HEK293 (cell line): ENCODE results near the gene TRIM8.

Source experiments
- GLI2 ChIP-seq: fragments of 450-650 bp; formaldehyde crosslinking; IDR thresholded peaks from 2 replicates; pipeline ENCODE4; 2017; ENCODE audit warnings: missing biosample characterization, missing genetic modification characterization, low read depth, borderline replicate concordance
- HOXC10 ChIP-seq: sonication (generic); formaldehyde crosslinking; IDR thresholded peaks from 2 replicates; pipeline ENCODE4 v1.8.1; 2023; ENCODE audit warnings: mild to moderate bottlenecking, missing genetic modification reagents
- KLF1 ChIP-seq: fragments of 450-650 bp; formaldehyde crosslinking; IDR thresholded peaks from 2 replicates; pipeline ENCODE4 v1.5.1; 2016; ENCODE audit warnings: missing biosample characterization, missing genetic modification characterization
- KLF16 ChIP-seq: fragments of 450-650 bp; formaldehyde crosslinking; IDR thresholded peaks from 2 replicates; pipeline ENCODE4 v1.5.1; 2017; ENCODE audit warnings: missing biosample characterization, missing genetic modification characterization
- OVOL3 ChIP-seq: fragments of 450-650 bp; formaldehyde crosslinking; IDR thresholded peaks from 2 replicates; pipeline ENCODE4 v1.5.1; 2016; ENCODE audit warnings: missing biosample characterization, missing genetic modification characterization
- PRDM1 ChIP-seq: fragments of 450-650 bp; formaldehyde crosslinking; IDR thresholded peaks from 2 replicates; pipeline ENCODE4; 2016; ENCODE audit warnings: missing biosample characterization, missing genetic modification characterization
- RBAK ChIP-seq: fragments of 450-650 bp; formaldehyde crosslinking; IDR thresholded peaks from 2 replicates; pipeline ENCODE4 v1.5.1; 2016; ENCODE audit warnings: missing biosample characterization, missing genetic modification characterization
- ZBTB1 ChIP-seq: fragments of 450-650 bp; formaldehyde crosslinking; IDR thresholded peaks from 2 replicates; pipeline ENCODE4 v1.5.1; 2016; ENCODE audit warnings: missing biosample characterization, missing genetic modification characterization
- ZEB2 ChIP-seq: fragments of 450-650 bp; formaldehyde crosslinking; IDR thresholded peaks from 2 replicates; pipeline ENCODE4 v1.5.1; 2016; ENCODE audit warnings: missing biosample characterization, missing genetic modification characterization
- ZFP41 ChIP-seq: fragments of 450-650 bp; formaldehyde crosslinking; IDR thresholded peaks from 2 replicates; pipeline ENCODE4 v1.5.1; 2016; ENCODE audit warnings: missing biosample characterization, missing genetic modification characterization, borderline replicate concordance
- ZNF114 ChIP-seq: fragments of 450-650 bp; formaldehyde crosslinking; IDR thresholded peaks from 2 replicates; pipeline ENCODE4 v1.5.0; 2017; ENCODE audit warnings: missing biosample characterization, missing genetic modification characterization
- ZNF133 ChIP-seq: fragments of 450-650 bp; formaldehyde crosslinking; IDR thresholded peaks from 2 replicates; pipeline ENCODE4 v1.5.1; 2016; ENCODE audit warnings: missing biosample characterization, missing genetic modification characterization
- ZNF140 ChIP-seq: fragments of 450-650 bp; formaldehyde crosslinking; IDR thresholded peaks from 2 replicates; pipeline ENCODE4 v1.5.1; 2016; ENCODE audit warnings: missing biosample characterization, missing genetic modification characterization
- ZNF146 ChIP-seq: fragments of 450-650 bp; formaldehyde crosslinking; IDR thresholded peaks from 2 replicates; pipeline ENCODE4 v1.5.1; 2016; ENCODE audit warnings: missing biosample characterization, missing genetic modification characterization
- ZNF214 ChIP-seq: fragments of 450-650 bp; formaldehyde crosslinking; IDR thresholded peaks from 2 replicates; pipeline ENCODE4 v1.5.1; 2017; ENCODE audit warnings: missing biosample characterization, mild to moderate bottlenecking, missing genetic modification characterization, borderline replicate concordance
- ZNF221 ChIP-seq: fragments of 450-650 bp; formaldehyde crosslinking; IDR thresholded peaks from 2 replicates; pipeline ENCODE4 v1.5.1; 2017; ENCODE audit warnings: missing biosample characterization, missing genetic modification characterization, borderline replicate concordance
- ZNF23 ChIP-seq: fragments of 450-650 bp; formaldehyde crosslinking; IDR thresholded peaks from 2 replicates; pipeline ENCODE4 v1.5.1; 2016; ENCODE audit warnings: missing biosample characterization, missing genetic modification characterization, borderline replicate concordance
- ZNF266 ChIP-seq: fragments of 450-650 bp; formaldehyde crosslinking; IDR thresholded peaks from 2 replicates; pipeline ENCODE4 v1.5.1; 2016; ENCODE audit warnings: missing biosample characterization, missing genetic modification characterization, low read depth
- ZNF274 ChIP-seq, 2 experiments: fragments of 200-500 bp in 1 of 2; fragments of 450-650 bp in 1 of 2; sonication (Bioruptor generic) in 1 of 2; formaldehyde crosslinking in 1 of 2; IDR thresholded peaks; 2 replicates each; pipeline versions ENCODE4 v1.5.1 to v1.6.1; 2014 to 2016; ENCODE audit warnings: borderline replicate concordance in 1 of 2, inconsistent platforms in 1 of 2, low read length in 1 of 2, missing biosample characterization in 1 of 2, missing genetic modification characterization in 1 of 2
- ZNF404 ChIP-seq: fragments of 450-650 bp; formaldehyde crosslinking; IDR thresholded peaks from 2 replicates; pipeline ENCODE4 v1.5.1; 2017; ENCODE audit warnings: missing biosample characterization, missing genetic modification characterization
- ZNF514 ChIP-seq: fragments of 450-650 bp; formaldehyde crosslinking; IDR thresholded peaks from 2 replicates; pipeline ENCODE4 v1.5.1; 2016; ENCODE audit warnings: missing biosample characterization, missing genetic modification characterization
- ZNF521 ChIP-seq: fragments of 450-650 bp; formaldehyde crosslinking; IDR thresholded peaks from 2 replicates; pipeline ENCODE4 v1.5.1; 2017; ENCODE audit warnings: missing biosample characterization, mild to moderate bottlenecking, missing genetic modification characterization
- ZNF529 ChIP-seq: fragments of 450-650 bp; formaldehyde crosslinking; IDR thresholded peaks from 2 replicates; pipeline ENCODE4 v1.5.1; 2017; ENCODE audit warnings: missing genetic modification characterization, missing biosample characterization; ENCODE audit not compliant: insufficient replicate concordance
- ZNF548 ChIP-seq: fragments of 450-650 bp; formaldehyde crosslinking; IDR thresholded peaks from 2 replicates; pipeline ENCODE4 v1.5.1; 2016; ENCODE audit warnings: missing biosample characterization, missing genetic modification characterization
- ZNF555 ChIP-seq: fragments of 450-650 bp; formaldehyde crosslinking; conservative IDR thresholded peaks from 2 replicates; pipeline ENCODE4 v1.5.1; 2017; ENCODE audit warnings: missing biosample characterization, mild to moderate bottlenecking, missing genetic modification characterization, inconsistent platforms
- ZNF664 ChIP-seq: fragments of 450-650 bp; formaldehyde crosslinking; IDR thresholded peaks from 2 replicates; pipeline ENCODE4 v1.5.1; 2016; ENCODE audit warnings: missing biosample characterization, missing genetic modification characterization
- ZNF692 ChIP-seq: fragments of 450-650 bp; formaldehyde crosslinking; IDR thresholded peaks from 2 replicates; pipeline ENCODE4 v1.5.1; 2016; ENCODE audit warnings: missing biosample characterization, missing genetic modification characterization
- ZNF707 ChIP-seq: fragments of 450-650 bp; formaldehyde crosslinking; IDR thresholded peaks from 2 replicates; pipeline ENCODE4 v1.5.1; 2016; ENCODE audit warnings: missing biosample characterization, missing genetic modification characterization
- ZNF785 ChIP-seq: fragments of 450-650 bp; formaldehyde crosslinking; IDR thresholded peaks from 2 replicates; pipeline ENCODE4 v1.5.1; 2016; ENCODE audit warnings: missing biosample characterization, missing genetic modification characterization
- ZSCAN23 ChIP-seq: fragments of 450-650 bp; formaldehyde crosslinking; IDR thresholded peaks from 2 replicates; pipeline ENCODE4 v1.5.1; 2016; ENCODE audit warnings: missing biosample characterization, missing genetic modification characterization
- TF ChIP-seq, protein P1 (sequence below): fragments of 450-650 bp; formaldehyde crosslinking; IDR thresholded peaks from 2 replicates; pipeline ENCODE4 v1.5.1; 2016; ENCODE audit warnings: missing biosample characterization, missing genetic modification characterization
- TF ChIP-seq, protein P2 (sequence below): fragments of 450-650 bp; formaldehyde crosslinking; IDR thresholded peaks from 2 replicates; pipeline ENCODE4 v1.5.1; 2017; ENCODE audit warnings: missing biosample characterization, missing genetic modification characterization
- TF ChIP-seq, protein P3 (sequence below): fragments of 450-650 bp; formaldehyde crosslinking; IDR thresholded peaks from 2 replicates; pipeline ENCODE4 v1.5.1; 2016; ENCODE audit warnings: missing biosample characterization, missing genetic modification characterization

TRIM8 gene

DNA sequence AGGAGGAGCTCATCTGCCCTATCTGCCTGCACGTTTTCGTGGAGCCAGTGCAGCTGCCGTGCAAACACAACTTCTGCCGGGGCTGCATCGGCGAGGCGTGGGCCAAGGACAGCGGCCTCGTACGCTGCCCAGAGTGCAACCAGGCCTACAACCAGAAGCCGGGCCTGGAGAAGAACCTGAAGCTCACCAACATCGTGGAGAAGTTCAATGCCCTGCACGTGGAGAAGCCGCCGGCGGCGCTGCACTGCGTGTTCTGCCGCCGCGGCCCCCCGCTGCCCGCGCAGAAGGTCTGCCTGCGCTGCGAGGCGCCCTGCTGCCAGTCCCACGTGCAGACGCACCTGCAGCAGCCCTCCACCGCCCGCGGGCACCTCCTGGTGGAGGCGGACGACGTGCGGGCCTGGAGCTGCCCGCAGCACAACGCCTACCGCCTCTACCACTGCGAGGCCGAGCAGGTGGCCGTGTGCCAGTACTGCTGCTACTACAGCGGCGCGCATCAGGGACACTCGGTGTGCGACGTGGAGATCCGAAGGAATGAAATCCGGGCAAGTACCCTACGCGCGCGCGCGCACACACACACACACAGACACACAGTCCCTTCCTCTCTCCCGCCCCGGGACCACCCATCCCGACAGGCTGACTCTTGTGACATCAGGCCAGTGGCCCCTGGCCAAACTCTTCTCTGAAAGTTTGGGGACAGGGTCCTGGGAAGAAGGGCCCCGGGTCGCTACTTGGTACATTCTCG, 538 bp downstream of the TRIM8 start (continued):
- TF ChIP-seq ZNF692 (tag by site-specific recombination) (peak; percentile 87), ZNF785 (peak; percentile 96), ZEB2 (peak; percentile 95), KLF16 (tag by site-specific recombination) (peak; percentile 90), ZNF707 (tag by site-specific recombination) (no peak), ZNF548 (tag by site-specific recombination) (no peak), ZNF221 (tag by site-specific recombination) (no peak), ZNF133 (tag by site-specific recombination) (no peak), HOXC10 (CRISPR knock-in tag) (0 out of 2 replicates have a peak, but pooled peaks have one; percentile 54), ZNF214 (tag by site-specific recombination) (no peak), ZNF521 (no peak), ZNF114 (tag by site-specific recombination) (no peak), ZNF266 (tag by site-specific recombination) (no peak), PRDM1 (no peak), GLI2 (no peak), RBAK (no peak), ZNF555 (tag by site-specific recombination) (no peak), ZNF664 (tag by site-specific recombination) (no peak), ZNF514 (tag by site-specific recombination) (no peak), ZSCAN23 (tag by site-specific recombination) (no peak), ZNF23 (no peak), OVOL3 (tag by site-specific recombination) (no peak), ZNF529 (no peak), ZNF146 (tag by site-specific recombination) (no peak), ZNF140 (tag by site-specific recombination) (no peak), ZNF404 (tag by site-specific recombination) (no peak), KLF1 (peak; percentile 65), ZNF274 (IDR thresholded peaks at IDR 0.05; ENCODE audit: low read length) (no peak), ZNF274 (tag by site-specific recombination; IDR thresholded peaks at IDR 0.05; ENCODE audit: borderline replicate concordance) (no peak), ZFP41 (no peak), ZBTB1 (tag by site-specific recombination) (peak; percentile 85; the same call in 1 of the 2 replicates)
- TF ChIP-seq, protein P1, sequence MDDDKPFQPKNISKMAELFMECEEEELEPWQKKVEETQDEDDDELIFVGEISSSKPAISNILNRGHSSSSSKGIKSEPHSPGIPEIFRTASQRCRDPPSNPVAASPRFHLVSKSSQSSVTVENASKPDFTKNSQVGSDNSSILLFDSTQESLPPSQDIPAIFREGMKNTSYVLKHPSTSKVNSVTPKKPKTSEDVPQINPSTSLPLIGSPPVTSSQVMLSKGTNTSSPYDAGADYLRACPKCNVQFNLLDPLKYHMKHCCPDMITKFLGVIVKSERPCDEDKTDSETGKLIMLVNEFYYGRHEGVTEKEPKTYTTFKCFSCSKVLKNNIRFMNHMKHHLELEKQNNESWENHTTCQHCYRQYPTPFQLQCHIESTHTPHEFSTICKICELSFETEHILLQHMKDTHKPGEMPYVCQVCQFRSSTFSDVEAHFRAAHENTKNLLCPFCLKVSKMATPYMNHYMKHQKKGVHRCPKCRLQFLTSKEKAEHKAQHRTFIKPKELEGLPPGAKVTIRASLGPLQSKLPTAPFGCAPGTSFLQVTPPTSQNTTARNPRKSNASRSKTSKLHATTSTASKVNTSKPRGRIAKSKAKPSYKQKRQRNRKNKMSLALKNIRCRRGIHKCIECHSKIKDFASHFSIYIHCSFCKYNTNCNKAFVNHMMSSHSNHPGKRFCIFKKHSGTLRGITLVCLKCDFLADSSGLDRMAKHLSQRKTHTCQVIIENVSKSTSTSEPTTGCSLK (tag by site-specific recombination): no peak
- TF ChIP-seq, protein P2, sequence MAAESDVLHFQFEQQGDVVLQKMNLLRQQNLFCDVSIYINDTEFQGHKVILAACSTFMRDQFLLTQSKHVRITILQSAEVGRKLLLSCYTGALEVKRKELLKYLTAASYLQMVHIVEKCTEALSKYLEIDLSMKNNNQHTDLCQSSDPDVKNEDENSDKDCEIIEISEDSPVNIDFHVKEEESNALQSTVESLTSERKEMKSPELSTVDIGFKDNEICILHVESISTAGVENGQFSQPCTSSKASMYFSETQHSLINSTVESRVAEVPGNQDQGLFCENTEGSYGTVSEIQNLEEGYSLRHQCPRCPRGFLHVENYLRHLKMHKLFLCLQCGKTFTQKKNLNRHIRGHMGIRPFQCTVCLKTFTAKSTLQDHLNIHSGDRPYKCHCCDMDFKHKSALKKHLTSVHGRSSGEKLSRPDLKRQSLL (tag by site-specific recombination): 0 out of 2 replicates have a peak, but pooled peaks have one; percentile 37
- TF ChIP-seq, protein P3, sequence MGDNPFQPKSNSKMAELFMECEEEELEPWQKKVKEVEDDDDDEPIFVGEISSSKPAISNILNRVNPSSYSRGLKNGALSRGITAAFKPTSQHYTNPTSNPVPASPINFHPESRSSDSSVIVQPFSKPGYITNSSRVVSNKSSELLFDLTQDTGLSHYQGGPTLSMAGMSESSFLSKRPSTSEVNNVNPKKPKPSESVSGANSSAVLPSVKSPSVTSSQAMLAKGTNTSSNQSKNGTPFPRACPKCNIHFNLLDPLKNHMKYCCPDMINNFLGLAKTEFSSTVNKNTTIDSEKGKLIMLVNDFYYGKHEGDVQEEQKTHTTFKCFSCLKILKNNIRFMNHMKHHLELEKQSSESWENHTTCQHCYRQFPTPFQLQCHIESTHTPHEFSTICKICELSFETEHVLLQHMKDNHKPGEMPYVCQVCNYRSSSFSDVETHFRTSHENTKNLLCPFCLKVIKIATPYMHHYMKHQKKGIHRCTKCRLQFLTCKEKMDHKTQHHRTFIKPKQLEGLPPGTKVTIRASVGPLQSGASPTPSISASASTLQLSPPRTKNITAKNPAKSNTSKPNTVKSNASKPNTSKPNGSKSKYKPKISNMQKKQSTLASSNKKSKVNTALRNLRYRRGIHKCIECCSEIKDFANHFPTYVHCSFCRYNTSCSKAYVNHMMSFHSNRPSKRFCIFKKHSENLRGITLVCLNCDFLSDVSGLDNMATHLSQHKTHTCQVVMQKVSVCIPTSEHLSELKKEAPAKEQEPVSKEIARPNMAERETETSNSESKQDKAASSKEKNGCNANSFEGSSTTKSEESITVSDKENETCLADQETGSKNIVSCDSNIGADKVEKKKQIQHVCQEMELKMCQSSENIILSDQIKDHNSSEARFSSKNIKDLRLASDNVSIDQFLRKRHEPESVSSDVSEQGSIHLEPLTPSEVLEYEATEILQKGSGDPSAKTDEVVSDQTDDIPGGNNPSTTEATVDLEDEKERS (tag by site-specific recombination): no peak
